Adipose tissue (tissue), 3 donors: ENCODE results near the gene INVS. TPM values are rescaled to one million over a fixed set of nuclear protein-coding genes. Genes with fewer than 3 reads are reported as not detected.

Experiments used
- H3K27ac ChIP-seq: one replicate; pipeline ENCODE4 v1.5.1; 2013; ENCODE audit warnings: low read depth, low read length
- whole genome bisulfite sequencing, 3 donors: extraction: QIAGEN DNeasy Blood & Tissue Kit; methylation state at CpG; one replicate each; pipeline ENCODE4 v1.1.7; 2013; 5-methylcytosine and 5-hydroxymethylcytosine counted together
- polyA plus RNA-seq, 3 donors: library from polyadenylated mRNA; stranded (reverse); fragments of 200-250 nt; gene quantifications; one replicate each; pipeline ENCODE4 v1.2.3, GENCODE V29; 2013
- donor health status: healthy with polysubstance abuse.
- donor health status: Bipolar disorder and iron deficiency.
- donor health status: healthy.

INVS gene
- polyA plus RNA-seq, 3 donors, result 2.9 to 7.8 (median 7.0) TPM

GRCh38 chr9:100167915-100168654, 69.0 kb downstream of the INVS start:
- WGBS, 3 donors, result 47 to 81% (median 70%) methylated on average over 5 of the region's 5 CpGs
- H3K27ac ChIP-seq, result no peak overlapping the region

- no peak overlapping the region for H3K27ac ChIP-seq
These were observed 71.0 kb downstream of the INVS start for GRCh38 chr9:100170085-100170484.

GRCh38 chr9:100170556-100170955, 71.5 kb downstream of the INVS start:
- no peak overlapping the region for H3K27ac ChIP-seq

- no peak overlapping the region for H3K27ac ChIP-seq
- WGBS, 3 donors, result 75 to 95% (median 92%) methylated on average over 1 of the region's 1 CpG
These were observed 87.3 kb downstream of the INVS start for GRCh38 chr9:100186356-100186755.

GRCh38 chr9:100190339-100190738, 91.3 kb downstream of the INVS start:
- 98% methylated on average over 2 of the region's 2 CpGs for WGBS, 3 donors
- no peak overlapping the region for H3K27ac ChIP-seq

GRCh38 chr9:100191264-100191663, 92.2 kb downstream of the INVS start:
- no peak overlapping the region for H3K27ac ChIP-seq

- no peak overlapping the region for H3K27ac ChIP-seq
- 97 to 100% (median 99%) methylated on average over 3 of the region's 3 CpGs for WGBS, 3 donors
These were observed 94.0 kb downstream of the INVS start for GRCh38 chr9:100193078-100193477.

GRCh38 chr9:100196215-100196614, 97.2 kb downstream of the INVS start:
- 41 to 90% (median 72%) methylated on average over 3 of the region's 3 CpGs for WGBS, 3 donors
- no peak overlapping the region for H3K27ac ChIP-seq

- WGBS, 3 donors, result 45 to 91% (median 83%) methylated on average over 1 of the region's 1 CpG
- H3K27ac ChIP-seq, result no peak overlapping the region
These were observed 97.8 kb downstream of the INVS start for GRCh38 chr9:100196828-100197227.

- H3K27ac ChIP-seq, result no peak overlapping the region
These were observed 98.5 kb downstream of the INVS start for GRCh38 chr9:100197553-100197952.

GRCh38 chr9:100202806-100203205, 103.8 kb downstream of the INVS start:
- no peak overlapping the region for H3K27ac ChIP-seq

GRCh38 chr9:100204796-100205195, 105.8 kb downstream of the INVS start:
- H3K27ac ChIP-seq, result no peak overlapping the region
- 73 to 85% (median 82%) methylated on average over 3 of the region's 3 CpGs for WGBS, 3 donors

GRCh38 chr9:100206899-100207298, 107.9 kb downstream of the INVS start:
- no peak overlapping the region for H3K27ac ChIP-seq
- WGBS, 3 donors, result 59 to 75% (median 71%) methylated on average over 3 of the region's 3 CpGs

GRCh38 chr9:100208673-100209072, 109.6 kb downstream of the INVS start:
- no peak overlapping the region for H3K27ac ChIP-seq
- WGBS, 3 donors, result 93 to 100% (median 96%) methylated on average over 1 of the region's 1 CpG

GRCh38 chr9:100211476-100211875, 112.4 kb downstream of the INVS start:
- WGBS, 3 donors, result 67 to 73% (median 69%) methylated on average over 1 of the region's 1 CpG
- no peak overlapping the region for H3K27ac ChIP-seq

- WGBS, 3 donors, result 67 to 80% (median 78%) methylated on average over 5 of the region's 5 CpGs
- no peak overlapping the region for H3K27ac ChIP-seq
These were observed 114.9 kb downstream of the INVS start for GRCh38 chr9:100213730-100214477.

GRCh38 chr9:100216178-100216787, 117.2 kb downstream of the INVS start:
- WGBS, 3 donors, result 65 to 79% (median 70%) methylated on average over 4 of the region's 4 CpGs

GRCh38 chr9:100217536-100217935, 118.5 kb downstream of the INVS start:
- no peak overlapping the region for H3K27ac ChIP-seq
- 94 to 99% (median 95%) methylated on average over 2 of the region's 2 CpGs for WGBS, 3 donors

More at GRCh38 chr9:100216178-100216787, 117.2 kb downstream of the INVS start:
- H3K27ac ChIP-seq, result no peak overlapping the region

- whole genome bisulfite sequencing, 3 donors, result 46 to 93% (median 70%) methylated on average over 1 of the region's 1 CpG
- H3K27ac ChIP-seq, result no peak overlapping the region
These were observed 120.3 kb downstream of the INVS start for GRCh38 chr9:100219347-100219746.

GRCh38 chr9:100220936-100221335, 121.9 kb downstream of the INVS start:
- no peak overlapping the region for H3K27ac ChIP-seq
- 84 to 97% (median 89%) methylated on average over 1 of the region's 1 CpG for WGBS, 3 donors
